GM12878 (cell line): ENCODE measurements around the gene BCKDHB. TPM values are rescaled to one million over a fixed set of nuclear protein-coding genes. Genes with fewer than 3 reads are reported as not detected.

ENCODE experiments used
- ATAC-seq: fragments of 200-7000 bp; cut with Tn5 transposase; 3 replicates; pipeline ENCODE4 v1.9.1; 2020; ENCODE audit warnings: mild to moderate bottlenecking, moderate library complexity
- BruUV-seq: library from RNA; stranded (reverse); fragments of 400-500 nt; replicated peaks from 2 replicates; lab custom pipeline; 2021; lab: Mats Ljungman, UMichigan
- CTCF ChIA-PET: fragments of 300-600 bp; sonication (Branson Sonifier 250); formaldehyde crosslinking; extraction: SDS; loops from one replicate; lab custom pipeline; 2021; ENCODE audit warnings: inconsistent platforms; lab: Yijun Ruan, JAX
- POLR2A ChIA-PET: fragments of 350-600 bp; formaldehyde crosslinking; extraction: SDS; loops from one replicate; lab custom pipeline; 2021; ENCODE audit warnings: inconsistent platforms; lab: Charles Lee
- RAD21 ChIA-PET: fragments of 300-600 bp; sonication (Branson Sonifier 250); formaldehyde crosslinking; loops from one replicate; lab custom pipeline; 2023; ENCODE audit warnings: antibody characterized with exemption; ENCODE audit not compliant: unreplicated experiment; lab: Charles Lee
- SMC1A ChIA-PET: fragments of 300-600 bp; sonication (Branson Sonifier 250); formaldehyde crosslinking; loops from one replicate; lab custom pipeline; 2023; ENCODE audit not compliant: unreplicated experiment, uncharacterized antibody; lab: Charles Lee
- DNase-seq: peaks from one replicate; pipeline ENCODE4 v3.0.0-alpha.2; 2011; ENCODE audit warnings: low read depth, low spot score
- FAIRE-seq: peaks from 3 replicates; lab custom pipeline; 2011; peaks lifted over from hg19 to GRCh38; lab: Jason Lieb, UNC
- H2AFZ ChIP-seq: 2 replicates; pipeline ENCODE4 v1.6.0; 2011; ENCODE audit warnings: low read depth, low read length, control low read depth; ENCODE audit not compliant: control insufficient read depth
- H3K27ac ChIP-seq: 2 replicates; pipeline ENCODE4 v1.5.1; 2011; ENCODE audit warnings: control low read depth; ENCODE audit not compliant: control insufficient read depth, insufficient read depth
- H3K27me3 ChIP-seq, 2 experiments: replicated peaks in 1 of 2; 2 replicates each; pipeline versions ENCODE4 v1.6.0 to v1.6.1; 2011; ENCODE audit warnings: low read length in 1 of 2; ENCODE audit not compliant: control insufficient read depth in 2 of 2, insufficient read depth in 2 of 2
- H3K36me3 ChIP-seq, 2 experiments: 2 replicates each; pipeline ENCODE4 v1.5.1; 2011; ENCODE audit warnings: low read length in 1 of 2; ENCODE audit not compliant: control insufficient read depth in 2 of 2, insufficient read depth in 2 of 2
- H3K4me1 ChIP-seq: 2 replicates; pipeline ENCODE4 v1.6.1; 2011; ENCODE audit warnings: mild to moderate bottlenecking, low read length, moderate library complexity, mixed read lengths; ENCODE audit not compliant: control insufficient read depth, insufficient read depth
- H3K4me2 ChIP-seq: 2 replicates; pipeline ENCODE4 v1.6.0; 2011; ENCODE audit warnings: control low read depth; ENCODE audit not compliant: control insufficient read depth, insufficient read depth
- H3K4me3 ChIP-seq: fragments of 200-600 bp; sonication (generic); 2 replicates; pipeline ENCODE4 v1.5.1; 2016
- H3K79me2 ChIP-seq: 2 replicates; pipeline ENCODE4 v1.6.0; 2011; ENCODE audit warnings: low read length; ENCODE audit not compliant: control insufficient read depth, insufficient read depth
- H3K9ac ChIP-seq: 2 replicates; pipeline ENCODE4 v1.8.0; 2011; ENCODE audit warnings: low read length, control low read depth, mixed read lengths; ENCODE audit not compliant: control insufficient read depth, insufficient read depth
- H3K9me3 ChIP-seq: replicated peaks from 3 replicates; pipeline ENCODE4 v1.5.1; 2011; ENCODE audit warnings: mild to moderate bottlenecking, low read length; ENCODE audit not compliant: control insufficient read depth, insufficient read depth
- H4K20me1 ChIP-seq: 2 replicates; pipeline ENCODE4 v1.6.0; 2011; ENCODE audit not compliant: control insufficient read depth, insufficient read depth
- BCL3 ChIP-seq: IDR thresholded peaks from 2 replicates; pipeline ENCODE4 v1.6.1; 2011; ENCODE audit warnings: borderline replicate concordance, low read depth, mild to moderate bottlenecking, moderate library complexity, low read length; ENCODE audit not compliant: insufficient read depth, poor library complexity, severe bottlenecking
- CREB1 ChIP-seq: IDR thresholded peaks from 2 replicates; pipeline ENCODE4 v1.6.1; 2012; ENCODE audit warnings: low read depth, mild to moderate bottlenecking, inconsistent platforms
- E2F4 ChIP-seq: IDR thresholded peaks from 2 replicates; pipeline ENCODE4 v1.6.1; 2012; ENCODE audit warnings: low read depth, low read length, improper control_type of control experiment
- HDGF ChIP-seq: fragments of 450-650 bp; IDR thresholded peaks from 2 replicates; pipeline ENCODE4 v1.6.1; 2016; ENCODE audit warnings: antibody characterized with exemption
- IKZF1 ChIP-seq: fragments of 450-650 bp; conservative IDR thresholded peaks from 2 replicates; pipeline ENCODE4 v1.6.1; 2017; ENCODE audit warnings: antibody characterized with exemption, mild to moderate bottlenecking
- NFYB ChIP-seq: IDR thresholded peaks from 2 replicates; pipeline ENCODE4 v1.6.1; 2011; ENCODE audit warnings: low read depth, mild to moderate bottlenecking, low read length, improper control_type of control experiment, moderate library complexity; ENCODE audit not compliant: insufficient read depth
- STAT3 ChIP-seq: IDR thresholded peaks from 2 replicates; pipeline ENCODE4 v1.6.1; 2011; ENCODE audit warnings: low read depth, low read length, improper control_type of control experiment
- TAF1 ChIP-seq: IDR thresholded peaks from 2 replicates; pipeline ENCODE4 v1.6.1; 2011; ENCODE audit warnings: mild to moderate bottlenecking, low read depth, low read length, borderline replicate concordance
- YY1 ChIP-seq: IDR thresholded peaks from 2 replicates; pipeline ENCODE4 v1.6.1; 2011; ENCODE audit warnings: low read depth, mild to moderate bottlenecking, low read length
- ZNF24 ChIP-seq: fragments of 450-650 bp; IDR thresholded peaks from 2 replicates; pipeline ENCODE4 v1.6.1; 2017; ENCODE audit warnings: antibody characterized with exemption, mild to moderate bottlenecking
- ZNF622 ChIP-seq: fragments of 450-650 bp; IDR thresholded peaks from 2 replicates; pipeline ENCODE4 v1.6.1; 2017; ENCODE audit warnings: mild to moderate bottlenecking, inconsistent platforms
- ZZZ3 ChIP-seq: IDR thresholded peaks from 2 replicates; pipeline ENCODE4 v1.6.1; 2011; ENCODE audit warnings: low read depth; ENCODE audit not compliant: control insufficient read depth, insufficient read length
- WGBS: methylation state at CpG from one replicate; pipeline ENCODE4 v1.1.6; 2016; ENCODE audit warnings: low lambda C conversion rate; ENCODE audit not compliant: insufficient replicate concordance, insufficient coverage; ENCODE audit errors: missing lambda C conversion rate; 5-methylcytosine and 5-hydroxymethylcytosine counted together
- in situ Hi-C: fragments of 300-500 bp; cut with MboI; formaldehyde crosslinking; loops from 9 replicates; pipeline ENCODE4 v1.14.3; 2018; ENCODE audit warnings: mixed read lengths
- intact Hi-C: fragments of 100-400 bp; cut with micrococcal nuclease; formaldehyde crosslinking; loops from one replicate; pipeline ENCODE4 v1.14.2; 2022; ENCODE audit not compliant: unreplicated experiment
- polyA plus RNA-seq, 11 experiments: library from polyadenylated mRNA; depleted of rRNA in 4 of 11; unstranded in 6 of 11; stranded (reverse) in 5 of 11; fragments of >200 nt; fragmentation: Nextera tagmentation in 4 of 11; fragmentation: Illumina TruSeq in 1 of 11; extraction: Ambion mirVana in 4 of 11; extraction: Trizol in 1 of 11; gene quantifications; 1 replicate in 1 of 11; 2 replicates in 10 of 11; pipeline versions ENCODE4 v1.2.1 to v1.2.3, GENCODE V29; 2011 to 2016; ENCODE audit warnings: inconsistent platforms in 2 of 11, missing spikeins in 2 of 11, low read depth in 1 of 11
- total RNA-seq, 4 experiments: library from RNA; depleted of rRNA in 3 of 4; stranded (reverse); fragments of >200 nt in 3 of 4; fragmentation: Illumina TruSeq in 1 of 4; extraction: Trizol in 1 of 4; gene quantifications; 2 replicates each; pipeline versions ENCODE4 v1.2.1 to v1.2.3, GENCODE V29; 2013 to 2021

The BCKDHB gene
- total and polyA plus RNA-seq, 10 of the 15 experiments (the other 5 are each of a cell fraction or from before 2014, with no cell fraction given), result 12.9 to 57.1 (median 25.3) TPM

- no peak overlapping the region for H3K9ac ChIP-seq
- ATAC-seq (no peak), DNase-seq (no peak), FAIRE-seq (no peak)
- TF ChIP-seq E2F4, result no peak
- TF ChIP-seq CREB1, result no peak
- TF ChIP-seq TAF1, result no peak
- no peak for TF ChIP-seq HDGF
- no peak for TF ChIP-seq ZNF24
- TF ChIP-seq YY1, result no peak
- TF ChIP-seq ZNF622, result no peak
- TF ChIP-seq NFYB, result no peak
- no peak for TF ChIP-seq IKZF1
- no peak for TF ChIP-seq ZZZ3
- TF ChIP-seq STAT3, result no peak
- TF ChIP-seq BCL3, result no peak
- ChIA-PET RAD21 (no interaction called here), CTCF (interaction anchor here (1.7 kb wide), 1 partner anchor 13 kb away, joined by 6 read pairs; no protein-coding TSS in a partner anchor), SMC1A (interaction anchor here (0.9 to 1.9 kb wide), 2 partner anchors 14 to 102 kb away, joined by 3 to 7 read pairs; no protein-coding TSS in a partner anchor), POLR2A (no interaction called here)
- H3K27ac ChIP-seq, result no peak overlapping the region
- H2AFZ ChIP-seq, result no peak overlapping the region
- H3K4me3 ChIP-seq, result no peak overlapping the region
- in situ Hi-C loops (no loop called here), intact Hi-C loops (no loop called here)
- no peaks in the 10 kb centered on the region for H3K9me3 ChIP-seq
- BruUV-seq, result no TSS peak
- no peaks in the 10 kb centered on the region for H3K79me2 ChIP-seq
- H3K27me3 ChIP-seq, result no peaks in the 10 kb centered on the region
- no peaks in the 10 kb centered on the region for H3K4me1 ChIP-seq
- no peaks in the 10 kb centered on the region for H4K20me1 ChIP-seq
- no peaks in the 10 kb centered on the region for H3K36me3 ChIP-seq
- WGBS, result 71% methylated on average over 2 of the region's 2 CpGs
- no peak overlapping the region for H3K4me2 ChIP-seq
These were observed 121.2 kb downstream of the BCKDHB start for GRCh38 chr6:80227545-80228105.
